DND-41 (cell line): Measurements from ENCODE around the gene DLK1.

ENCODE experiments used
- EZH2 ChIP-seq: IDR thresholded peaks from 3 replicates; pipeline ENCODE4 v1.6.1; 2012; ENCODE audit warnings: borderline replicate concordance, low read depth, mild to moderate bottlenecking, moderate library complexity, low read length, inconsistent platforms; ENCODE audit not compliant: severe bottlenecking
- TF ChIP-seq, protein P1 (sequence below): IDR thresholded peaks from 2 replicates; pipeline ENCODE4 v1.5.1; 2012; ENCODE audit warnings: borderline replicate concordance, low read length, moderate library complexity, mild to moderate bottlenecking; ENCODE audit not compliant: poor library complexity, severe bottlenecking; ENCODE audit errors: extremely low read depth

DNA sequence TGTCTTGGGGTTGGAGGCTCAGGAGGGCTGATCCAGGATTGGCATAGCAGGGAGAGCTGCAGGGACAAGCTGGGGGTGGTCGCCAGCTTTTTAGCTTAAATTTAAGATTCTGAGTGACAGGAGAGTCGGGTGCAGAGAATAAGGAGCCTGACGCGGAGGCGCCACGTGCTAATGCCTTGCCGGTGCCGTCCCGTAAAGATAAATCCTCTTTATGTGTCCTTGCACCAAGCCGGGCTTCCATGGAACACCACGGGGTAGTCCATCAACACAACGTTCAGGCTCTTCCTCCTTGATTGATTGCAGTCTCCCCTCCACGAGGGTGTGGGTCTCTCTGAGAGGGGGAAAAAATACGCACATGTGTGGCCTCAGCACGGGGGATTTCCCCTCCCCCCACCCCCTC lies 3.9 kb downstream of the DLK1 start:
- TF ChIP-seq, protein P1, sequence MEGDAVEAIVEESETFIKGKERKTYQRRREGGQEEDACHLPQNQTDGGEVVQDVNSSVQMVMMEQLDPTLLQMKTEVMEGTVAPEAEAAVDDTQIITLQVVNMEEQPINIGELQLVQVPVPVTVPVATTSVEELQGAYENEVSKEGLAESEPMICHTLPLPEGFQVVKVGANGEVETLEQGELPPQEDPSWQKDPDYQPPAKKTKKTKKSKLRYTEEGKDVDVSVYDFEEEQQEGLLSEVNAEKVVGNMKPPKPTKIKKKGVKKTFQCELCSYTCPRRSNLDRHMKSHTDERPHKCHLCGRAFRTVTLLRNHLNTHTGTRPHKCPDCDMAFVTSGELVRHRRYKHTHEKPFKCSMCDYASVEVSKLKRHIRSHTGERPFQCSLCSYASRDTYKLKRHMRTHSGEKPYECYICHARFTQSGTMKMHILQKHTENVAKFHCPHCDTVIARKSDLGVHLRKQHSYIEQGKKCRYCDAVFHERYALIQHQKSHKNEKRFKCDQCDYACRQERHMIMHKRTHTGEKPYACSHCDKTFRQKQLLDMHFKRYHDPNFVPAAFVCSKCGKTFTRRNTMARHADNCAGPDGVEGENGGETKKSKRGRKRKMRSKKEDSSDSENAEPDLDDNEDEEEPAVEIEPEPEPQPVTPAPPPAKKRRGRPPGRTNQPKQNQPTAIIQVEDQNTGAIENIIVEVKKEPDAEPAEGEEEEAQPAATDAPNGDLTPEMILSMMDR = no peak
- TF ChIP-seq EZH2 = no peak
